ENCODE data around the gene RRAGD. TPM values are rescaled to one million over a fixed set of nuclear protein-coding genes. Genes with fewer than 3 reads are reported as not detected.

RRAGD gene
- total and polyA plus RNA-seq, 2 of the 8 experiments (the other 6 are each of a cell fraction or from before 2014, with no cell fraction given) = 7.2 to 30.8 TPM

DNA sequence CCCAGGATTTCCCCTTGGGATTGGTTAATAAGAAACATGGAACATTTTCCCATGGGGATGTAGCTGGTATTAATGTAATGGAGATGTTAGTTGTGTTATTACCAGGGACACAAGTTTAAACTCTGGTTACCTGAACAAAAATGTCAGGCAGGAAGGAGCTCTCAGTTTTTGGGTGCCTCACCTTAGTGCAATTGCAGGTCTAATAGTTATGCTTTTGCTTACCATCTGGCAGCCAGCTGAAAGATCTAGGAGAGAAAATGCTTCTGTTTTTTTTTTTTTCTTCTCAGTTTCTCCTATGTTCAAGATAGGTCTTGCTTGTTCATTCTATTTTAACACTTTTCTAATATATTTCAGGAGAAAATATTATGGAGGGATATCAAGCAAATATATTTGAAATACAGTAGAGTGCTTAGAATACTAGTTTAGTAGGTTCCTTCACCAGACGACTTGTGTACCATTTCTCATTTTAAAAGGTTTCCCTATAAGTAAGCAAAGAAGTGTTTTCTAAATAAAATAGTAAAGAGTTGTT, 55.4 kb downstream of the RRAGD start (continued):
- TF ChIP-seq CHD7 (IDR thresholded peaks at IDR 0.05; ENCODE audit: insufficient replicate concordance, low read length) (no peak), KDM5A (IDR thresholded peaks at IDR 0.05; ENCODE audit: low read length) (no peak), CBX8 (IDR thresholded peaks at IDR 0.05; ENCODE audit: borderline replicate concordance, low read depth, low read length) (no peak)
- TF ChIP-seq, protein P1, sequence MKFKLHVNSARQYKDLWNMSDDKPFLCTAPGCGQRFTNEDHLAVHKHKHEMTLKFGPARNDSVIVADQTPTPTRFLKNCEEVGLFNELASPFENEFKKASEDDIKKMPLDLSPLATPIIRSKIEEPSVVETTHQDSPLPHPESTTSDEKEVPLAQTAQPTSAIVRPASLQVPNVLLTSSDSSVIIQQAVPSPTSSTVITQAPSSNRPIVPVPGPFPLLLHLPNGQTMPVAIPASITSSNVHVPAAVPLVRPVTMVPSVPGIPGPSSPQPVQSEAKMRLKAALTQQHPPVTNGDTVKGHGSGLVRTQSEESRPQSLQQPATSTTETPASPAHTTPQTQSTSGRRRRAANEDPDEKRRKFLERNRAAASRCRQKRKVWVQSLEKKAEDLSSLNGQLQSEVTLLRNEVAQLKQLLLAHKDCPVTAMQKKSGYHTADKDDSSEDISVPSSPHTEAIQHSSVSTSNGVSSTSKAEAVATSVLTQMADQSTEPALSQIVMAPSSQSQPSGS (IDR thresholded peaks at IDR 0.05; ENCODE audit: low read length) = no peak
